HepG2 (cell line): ENCODE data around the gene SH3PXD2A. TPM values are rescaled to one million over a fixed set of nuclear protein-coding genes. Genes with fewer than 3 reads are reported as not detected.

Source experiments
- ELF3 ChIP-seq: IDR thresholded peaks from 2 replicates; pipeline ENCODE4 v1.6.1; 2016; ENCODE audit warnings: missing genetic modification reagents, missing compliant biosample characterization
- FOXC1 ChIP-seq: sonication (generic); formaldehyde crosslinking; IDR thresholded peaks from 2 replicates; pipeline ENCODE4 v1.8.0; 2022; ENCODE audit warnings: mild to moderate bottlenecking, missing genetic modification reagents, borderline replicate concordance
- GABPB1 ChIP-seq: IDR thresholded peaks from 2 replicates; pipeline ENCODE4 v1.6.1; 2016; ENCODE audit warnings: mild to moderate bottlenecking, missing genetic modification reagents, moderate library complexity, missing compliant biosample characterization
- GTF2F1 ChIP-seq: fragments of 150-350 bp; IDR thresholded peaks from 2 replicates; pipeline ENCODE4 v1.6.1; 2014; ENCODE audit warnings: low read length
- NFRKB ChIP-seq: fragments of 450-650 bp; IDR thresholded peaks from 2 replicates; pipeline ENCODE4 v1.6.1; 2017
- PPARG ChIP-seq: conservative IDR thresholded peaks from 2 replicates; pipeline ENCODE4 v1.6.1; 2016; ENCODE audit warnings: missing biosample characterization, missing genetic modification reagents
- ZMYM4 ChIP-seq: sonication (generic); formaldehyde crosslinking; IDR thresholded peaks from 2 replicates; pipeline ENCODE4 v1.8.1; 2023; ENCODE audit warnings: mild to moderate bottlenecking, missing genetic modification reagents
- ZNF264 ChIP-seq: sonication (generic); formaldehyde crosslinking; IDR thresholded peaks from 2 replicates; pipeline ENCODE4 v1.4.0; 2020; ENCODE audit warnings: missing genetic modification reagents
- ZNF441 ChIP-seq: sonication (generic); formaldehyde crosslinking; IDR thresholded peaks from 2 replicates; pipeline ENCODE4 v1.7.0; 2021; ENCODE audit warnings: missing genetic modification reagents, borderline replicate concordance
- ZNF543 ChIP-seq: sonication (generic); formaldehyde crosslinking; IDR thresholded peaks from 2 replicates; pipeline ENCODE4 v1.4.0; 2020; ENCODE audit warnings: mild to moderate bottlenecking, missing genetic modification reagents
- ZNF557 ChIP-seq: sonication (generic); formaldehyde crosslinking; IDR thresholded peaks from 2 replicates; pipeline ENCODE4 v1.4.0; 2020; ENCODE audit warnings: missing genetic modification reagents
- polyA plus RNA-seq, 8 experiments: library from polyadenylated mRNA; depleted of rRNA in 3 of 8; stranded (reverse) in 7 of 8; unstranded in 1 of 8; fragments of >200 nt; fragmentation: Illumina TruSeq in 4 of 8; extraction: Trizol in 4 of 8; gene quantifications; 2 replicates each; pipeline versions ENCODE4 v1.2.1 to v1.2.3, GENCODE V29; 2011 to 2016; ENCODE audit warnings: low read depth in 4 of 8, missing spikeins in 1 of 8, mixed read lengths in 1 of 8; ENCODE audit not compliant: insufficient read depth in 1 of 8
- total RNA-seq, 5 experiments: library from RNA; depleted of rRNA; stranded (reverse); fragments of >200 nt; fragmentation: Illumina TruSeq; extraction: Trizol; gene quantifications; 2 replicates each; pipeline ENCODE4 v1.2.3, GENCODE V29; 2016; ENCODE audit warnings: low read depth in 1 of 5
- TF ChIP-seq, protein P1 (sequence below): sonication (generic); formaldehyde crosslinking; IDR thresholded peaks from 2 replicates; pipeline ENCODE4 v1.4.0; 2020; ENCODE audit warnings: missing genetic modification reagents
- TF ChIP-seq, protein P2 (sequence below): sonication (generic); formaldehyde crosslinking; IDR thresholded peaks from 2 replicates; pipeline ENCODE4 v1.4.0; 2020; ENCODE audit warnings: missing genetic modification reagents
- TF ChIP-seq, protein P3 (sequence below): sonication (generic); formaldehyde crosslinking; IDR thresholded peaks from 2 replicates; pipeline ENCODE4 v1.5.1; 2020; ENCODE audit warnings: mild to moderate bottlenecking, moderate library complexity, missing genetic modification reagents
- TF ChIP-seq, protein P4 (sequence below): IDR thresholded peaks from 2 replicates; pipeline ENCODE4 v1.6.1; 2012; ENCODE audit warnings: low read length, improper control_type of control experiment

SH3PXD2A gene
- total and polyA plus RNA-seq, 2 of the 13 experiments (the other 11 are each of a cell fraction or from before 2014, with no cell fraction given), result 11.1 to 11.3 TPM

DNA sequence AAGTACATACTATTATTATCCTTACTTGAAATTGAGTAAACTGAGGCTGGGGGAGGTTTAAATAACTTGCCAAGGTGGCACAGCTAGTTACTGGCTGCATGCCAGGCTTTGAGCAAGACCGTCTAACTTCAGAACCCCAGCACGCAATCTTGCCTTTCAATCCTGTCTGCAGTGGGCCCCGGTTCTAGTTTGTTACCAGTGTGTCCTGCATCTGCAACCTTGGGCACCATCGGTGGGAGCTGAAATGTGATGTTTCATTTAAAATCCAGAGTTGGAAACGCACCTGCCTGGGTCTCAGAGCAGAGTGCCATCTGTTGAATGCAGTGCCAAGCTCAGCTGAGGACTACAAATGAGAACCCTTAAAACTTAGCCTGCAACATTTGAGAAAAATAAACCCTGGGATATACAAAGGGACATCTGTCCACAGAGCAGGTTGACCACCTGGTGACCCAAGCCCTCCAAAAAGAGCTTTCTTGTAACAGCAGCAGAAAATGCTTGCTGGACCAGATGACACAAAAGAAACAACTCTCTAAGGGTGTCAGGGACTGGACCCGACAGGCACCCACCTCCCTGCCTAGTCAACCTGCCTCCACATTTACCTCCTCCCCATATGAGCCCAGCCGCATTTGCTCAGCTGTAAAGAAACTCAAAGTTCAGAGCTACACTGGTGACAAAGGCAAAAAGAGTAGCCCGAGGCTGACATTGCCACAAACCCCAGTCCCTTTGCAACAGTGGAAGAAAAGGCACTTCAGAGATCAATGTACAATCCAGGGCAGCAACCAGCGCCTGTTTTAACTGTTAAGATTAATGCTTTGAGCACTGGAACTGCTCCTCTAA, 1.7 kb downstream of the SH3PXD2A start (continued):
- TF ChIP-seq, protein P1, sequence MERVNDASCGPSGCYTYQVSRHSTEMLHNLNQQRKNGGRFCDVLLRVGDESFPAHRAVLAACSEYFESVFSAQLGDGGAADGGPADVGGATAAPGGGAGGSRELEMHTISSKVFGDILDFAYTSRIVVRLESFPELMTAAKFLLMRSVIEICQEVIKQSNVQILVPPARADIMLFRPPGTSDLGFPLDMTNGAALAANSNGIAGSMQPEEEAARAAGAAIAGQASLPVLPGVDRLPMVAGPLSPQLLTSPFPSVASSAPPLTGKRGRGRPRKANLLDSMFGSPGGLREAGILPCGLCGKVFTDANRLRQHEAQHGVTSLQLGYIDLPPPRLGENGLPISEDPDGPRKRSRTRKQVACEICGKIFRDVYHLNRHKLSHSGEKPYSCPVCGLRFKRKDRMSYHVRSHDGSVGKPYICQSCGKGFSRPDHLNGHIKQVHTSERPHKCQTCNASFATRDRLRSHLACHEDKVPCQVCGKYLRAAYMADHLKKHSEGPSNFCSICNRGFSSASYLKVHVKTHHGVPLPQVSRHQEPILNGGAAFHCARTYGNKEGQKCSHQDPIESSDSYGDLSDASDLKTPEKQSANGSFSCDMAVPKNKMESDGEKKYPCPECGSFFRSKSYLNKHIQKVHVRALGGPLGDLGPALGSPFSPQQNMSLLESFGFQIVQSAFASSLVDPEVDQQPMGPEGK (CRISPR knock-in tag), result peak; percentile 77
- no peak for TF ChIP-seq FOXC1 (CRISPR knock-in tag)
- no peak for TF ChIP-seq GTF2F1
- TF ChIP-seq, protein P2, sequence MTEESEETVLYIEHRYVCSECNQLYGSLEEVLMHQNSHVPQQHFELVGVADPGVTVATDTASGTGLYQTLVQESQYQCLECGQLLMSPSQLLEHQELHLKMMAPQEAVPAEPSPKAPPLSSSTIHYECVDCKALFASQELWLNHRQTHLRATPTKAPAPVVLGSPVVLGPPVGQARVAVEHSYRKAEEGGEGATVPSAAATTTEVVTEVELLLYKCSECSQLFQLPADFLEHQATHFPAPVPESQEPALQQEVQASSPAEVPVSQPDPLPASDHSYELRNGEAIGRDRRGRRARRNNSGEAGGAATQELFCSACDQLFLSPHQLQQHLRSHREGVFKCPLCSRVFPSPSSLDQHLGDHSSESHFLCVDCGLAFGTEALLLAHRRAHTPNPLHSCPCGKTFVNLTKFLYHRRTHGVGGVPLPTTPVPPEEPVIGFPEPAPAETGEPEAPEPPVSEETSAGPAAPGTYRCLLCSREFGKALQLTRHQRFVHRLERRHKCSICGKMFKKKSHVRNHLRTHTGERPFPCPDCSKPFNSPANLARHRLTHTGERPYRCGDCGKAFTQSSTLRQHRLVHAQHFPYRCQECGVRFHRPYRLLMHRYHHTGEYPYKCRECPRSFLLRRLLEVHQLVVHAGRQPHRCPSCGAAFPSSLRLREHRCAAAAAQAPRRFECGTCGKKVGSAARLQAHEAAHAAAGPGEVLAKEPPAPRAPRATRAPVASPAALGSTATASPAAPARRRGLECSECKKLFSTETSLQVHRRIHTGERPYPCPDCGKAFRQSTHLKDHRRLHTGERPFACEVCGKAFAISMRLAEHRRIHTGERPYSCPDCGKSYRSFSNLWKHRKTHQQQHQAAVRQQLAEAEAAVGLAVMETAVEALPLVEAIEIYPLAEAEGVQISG (CRISPR knock-in tag), result peak; percentile 65; the same call in 1 of the 2 replicates
- no peak for TF ChIP-seq ZNF557
- no peak for TF ChIP-seq ZNF441
- TF ChIP-seq ZMYM4 (CRISPR knock-in tag), result no peak
- TF ChIP-seq ZNF543, result 0 out of 2 replicates have a peak, but pooled peaks have one; percentile 47
- TF ChIP-seq, protein P3, sequence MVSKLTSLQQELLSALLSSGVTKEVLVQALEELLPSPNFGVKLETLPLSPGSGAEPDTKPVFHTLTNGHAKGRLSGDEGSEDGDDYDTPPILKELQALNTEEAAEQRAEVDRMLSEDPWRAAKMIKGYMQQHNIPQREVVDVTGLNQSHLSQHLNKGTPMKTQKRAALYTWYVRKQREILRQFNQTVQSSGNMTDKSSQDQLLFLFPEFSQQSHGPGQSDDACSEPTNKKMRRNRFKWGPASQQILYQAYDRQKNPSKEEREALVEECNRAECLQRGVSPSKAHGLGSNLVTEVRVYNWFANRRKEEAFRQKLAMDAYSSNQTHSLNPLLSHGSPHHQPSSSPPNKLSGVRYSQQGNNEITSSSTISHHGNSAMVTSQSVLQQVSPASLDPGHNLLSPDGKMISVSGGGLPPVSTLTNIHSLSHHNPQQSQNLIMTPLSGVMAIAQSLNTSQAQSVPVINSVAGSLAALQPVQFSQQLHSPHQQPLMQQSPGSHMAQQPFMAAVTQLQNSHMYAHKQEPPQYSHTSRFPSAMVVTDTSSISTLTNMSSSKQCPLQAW (CRISPR knock-in tag), result no peak
- TF ChIP-seq, protein P4, sequence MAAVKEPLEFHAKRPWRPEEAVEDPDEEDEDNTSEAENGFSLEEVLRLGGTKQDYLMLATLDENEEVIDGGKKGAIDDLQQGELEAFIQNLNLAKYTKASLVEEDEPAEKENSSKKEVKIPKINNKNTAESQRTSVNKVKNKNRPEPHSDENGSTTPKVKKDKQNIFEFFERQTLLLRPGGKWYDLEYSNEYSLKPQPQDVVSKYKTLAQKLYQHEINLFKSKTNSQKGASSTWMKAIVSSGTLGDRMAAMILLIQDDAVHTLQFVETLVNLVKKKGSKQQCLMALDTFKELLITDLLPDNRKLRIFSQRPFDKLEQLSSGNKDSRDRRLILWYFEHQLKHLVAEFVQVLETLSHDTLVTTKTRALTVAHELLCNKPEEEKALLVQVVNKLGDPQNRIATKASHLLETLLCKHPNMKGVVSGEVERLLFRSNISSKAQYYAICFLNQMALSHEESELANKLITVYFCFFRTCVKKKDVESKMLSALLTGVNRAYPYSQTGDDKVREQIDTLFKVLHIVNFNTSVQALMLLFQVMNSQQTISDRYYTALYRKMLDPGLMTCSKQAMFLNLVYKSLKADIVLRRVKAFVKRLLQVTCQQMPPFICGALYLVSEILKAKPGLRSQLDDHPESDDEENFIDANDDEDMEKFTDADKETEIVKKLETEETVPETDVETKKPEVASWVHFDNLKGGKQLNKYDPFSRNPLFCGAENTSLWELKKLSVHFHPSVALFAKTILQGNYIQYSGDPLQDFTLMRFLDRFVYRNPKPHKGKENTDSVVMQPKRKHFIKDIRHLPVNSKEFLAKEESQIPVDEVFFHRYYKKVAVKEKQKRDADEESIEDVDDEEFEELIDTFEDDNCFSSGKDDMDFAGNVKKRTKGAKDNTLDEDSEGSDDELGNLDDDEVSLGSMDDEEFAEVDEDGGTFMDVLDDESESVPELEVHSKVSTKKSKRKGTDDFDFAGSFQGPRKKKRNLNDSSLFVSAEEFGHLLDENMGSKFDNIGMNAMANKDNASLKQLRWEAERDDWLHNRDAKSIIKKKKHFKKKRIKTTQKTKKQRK, result no peak
- TF ChIP-seq NFRKB, result no peak
- no peak for TF ChIP-seq ELF3 (CRISPR knock-in tag)
- TF ChIP-seq ZNF264 (CRISPR knock-in tag), result peak; percentile 79
- TF ChIP-seq PPARG (CRISPR knock-in tag), result no peak
- no peak for TF ChIP-seq GABPB1 (CRISPR knock-in tag)
